Measurements from ENCODE around the gene ADRB2.
"Not testable (repeated sequence)": the region's sequence is repeated elsewhere in the genome, so short reads cannot be mapped to it uniquely, and the experiment has no call there.

ADRB2 gene

DNA sequence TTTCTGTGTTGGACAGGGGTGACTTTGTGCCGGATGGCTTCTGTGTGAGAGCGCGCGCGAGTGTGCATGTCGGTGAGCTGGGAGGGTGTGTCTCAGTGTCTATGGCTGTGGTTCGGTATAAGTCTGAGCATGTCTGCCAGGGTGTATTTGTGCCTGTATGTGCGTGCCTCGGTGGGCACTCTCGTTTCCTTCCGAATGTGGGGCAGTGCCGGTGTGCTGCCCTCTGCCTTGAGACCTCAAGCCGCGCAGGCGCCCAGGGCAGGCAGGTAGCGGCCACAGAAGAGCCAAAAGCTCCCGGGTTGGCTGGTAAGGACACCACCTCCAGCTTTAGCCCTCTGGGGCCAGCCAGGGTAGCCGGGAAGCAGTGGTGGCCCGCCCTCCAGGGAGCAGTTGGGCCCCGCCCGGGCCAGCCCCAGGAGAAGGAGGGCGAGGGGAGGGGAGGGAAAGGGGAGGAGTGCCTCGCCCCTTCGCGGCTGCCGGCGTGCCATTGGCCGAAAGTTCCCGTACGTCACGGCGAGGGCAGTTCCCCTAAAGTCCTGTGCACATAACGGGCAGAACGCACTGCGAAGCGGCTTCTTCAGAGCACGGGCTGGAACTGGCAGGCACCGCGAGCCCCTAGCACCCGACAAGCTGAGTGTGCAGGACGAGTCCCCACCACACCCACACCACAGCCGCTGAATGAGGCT is at the start of gene ADRB2:
ADRB2 (plus strand) TSS at position 559 of the 686 bp plus-strand sequence. CDS start 221 bp downstream, outside the sequence.
- DNase-seq: no peak

DNA sequence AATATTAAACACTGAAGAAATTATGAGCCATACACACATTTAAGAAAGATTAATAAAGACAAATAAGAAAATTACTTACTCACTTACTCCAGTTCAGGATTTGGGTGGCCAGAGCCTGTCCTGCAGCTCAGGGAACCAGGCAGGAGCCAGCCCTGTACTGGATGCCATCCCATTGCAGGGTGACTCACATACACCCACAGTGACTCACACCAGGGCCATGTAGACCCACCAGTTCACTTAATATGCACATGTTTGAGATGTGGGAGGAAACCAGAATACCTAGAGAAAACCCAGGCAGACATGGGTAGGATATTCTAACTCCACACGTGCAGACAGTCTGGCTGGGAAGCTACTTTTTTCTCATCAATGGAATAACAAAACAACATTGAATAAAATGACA is 49.6 kb upstream of the ADRB2 start:
- DNase-seq: no peak

DNA sequence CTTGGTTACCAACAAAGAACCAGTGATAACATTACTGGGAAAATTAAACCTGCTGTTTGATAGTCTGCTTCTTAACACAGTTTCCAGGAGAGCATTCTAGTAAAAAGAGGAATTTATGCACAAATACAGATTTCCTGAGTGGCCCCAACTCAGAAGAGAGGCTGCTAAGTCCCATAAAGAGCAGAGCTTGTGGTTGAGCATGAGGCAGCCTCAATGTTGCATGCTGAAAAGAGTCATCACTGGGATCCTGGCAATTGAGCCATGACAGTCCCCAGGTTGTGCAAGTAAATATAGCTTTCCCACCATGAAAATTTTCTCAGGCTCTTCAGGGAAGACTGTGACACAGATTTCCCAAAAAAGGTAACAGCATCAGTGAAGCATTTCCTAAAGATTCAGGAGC is 47.5 kb upstream of the ADRB2 start:
- no peak for DNase-seq

DNA sequence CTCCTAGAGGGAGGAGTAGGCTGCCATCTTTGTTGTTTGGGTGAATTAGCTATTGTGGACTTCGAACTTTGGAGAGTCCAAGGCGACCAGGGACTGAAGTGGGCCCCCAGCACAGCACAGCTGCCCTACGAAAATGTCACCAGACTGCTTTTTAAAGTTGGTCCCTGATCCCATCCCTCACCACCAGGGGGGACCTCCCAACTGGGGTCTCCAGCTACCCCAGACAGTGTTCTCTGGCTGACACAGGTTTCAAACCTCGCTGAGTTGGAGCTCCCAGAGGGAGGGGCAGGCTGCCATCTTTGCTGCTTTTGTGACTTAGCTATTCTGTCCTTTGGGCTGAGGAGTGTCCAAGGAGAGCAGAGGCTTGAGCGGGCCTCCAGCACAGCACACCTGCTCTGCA is 45.7 kb upstream of the ADRB2 start:
- DNase-seq: no peak

DNA sequence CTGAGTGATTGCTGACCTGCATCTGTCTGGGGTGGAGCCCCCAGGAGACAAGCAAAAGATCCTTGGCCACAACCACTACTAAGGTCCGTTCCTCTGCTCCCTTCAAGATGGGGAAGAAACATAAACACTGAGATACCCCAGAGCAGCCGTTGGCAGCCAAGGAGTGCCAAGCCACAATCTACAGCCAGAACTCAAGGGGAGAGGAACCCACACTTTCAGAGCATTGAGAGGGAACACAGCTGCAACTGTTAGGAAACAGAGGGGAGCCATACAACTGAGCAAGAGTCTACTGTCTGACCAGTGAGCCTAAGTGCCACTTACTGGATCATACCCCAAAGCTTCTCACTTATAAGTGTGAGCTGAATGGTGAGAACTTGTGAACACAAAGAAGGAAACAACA is 44.6 kb upstream of the ADRB2 start:
- no peak for DNase-seq

DNA sequence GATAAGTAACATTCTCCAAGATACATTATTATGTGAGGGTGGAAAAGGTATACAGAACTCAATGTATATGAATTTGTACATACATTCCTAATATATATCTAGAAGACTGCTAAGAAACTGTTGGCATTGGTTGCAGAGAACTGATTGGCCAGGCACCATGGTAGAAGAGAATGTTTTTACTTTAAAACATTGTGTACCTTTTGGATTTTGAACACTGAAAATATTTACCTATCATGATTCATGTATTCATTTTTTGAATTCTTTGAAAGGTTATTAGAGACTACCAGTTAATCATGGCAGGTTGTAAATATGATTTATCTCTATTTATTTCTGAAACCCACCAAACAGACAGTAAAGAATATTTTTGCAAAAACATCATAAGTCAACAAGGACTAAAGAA is 41.2 kb upstream of the ADRB2 start:
- no peak for DNase-seq

DNA sequence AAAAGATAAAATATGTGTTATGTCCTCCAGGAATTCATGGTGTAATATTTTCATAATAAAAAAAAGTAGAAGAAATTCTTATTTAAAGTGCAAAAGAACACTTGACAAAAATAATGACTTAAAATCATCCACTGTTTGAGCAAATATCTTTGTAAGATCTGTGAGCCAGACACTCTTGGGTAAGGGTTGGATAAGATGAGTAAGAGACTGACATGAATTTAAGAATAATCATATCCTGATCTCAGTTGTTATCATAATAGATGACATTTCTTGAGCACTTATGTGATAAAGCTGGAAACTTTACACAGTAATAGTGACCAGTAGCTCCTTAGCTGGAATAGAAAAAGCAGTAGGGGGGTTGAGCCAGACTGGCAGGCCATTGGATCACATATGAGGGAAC is 40.0 kb upstream of the ADRB2 start:
- DNase-seq: no peak

DNA sequence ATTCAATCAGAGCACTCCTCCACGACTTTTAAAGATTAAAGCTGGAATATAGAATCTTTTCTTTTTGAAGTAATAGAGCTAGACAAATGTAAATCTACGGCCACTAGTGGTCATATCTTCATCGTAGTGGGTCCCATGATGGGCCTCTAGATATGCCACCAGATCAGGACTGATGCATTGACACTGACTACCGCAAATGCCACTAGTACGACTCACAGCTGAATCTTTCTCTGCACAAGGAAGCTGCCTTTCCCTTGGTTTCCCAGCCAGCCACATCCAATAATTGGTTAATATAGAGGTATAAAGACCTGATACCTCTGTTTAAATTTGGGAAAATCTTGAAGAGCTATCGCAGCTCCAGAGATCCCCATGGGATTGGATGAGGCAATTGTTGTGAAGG is 37.8 kb upstream of the ADRB2 start:
- no peak for DNase-seq

DNA sequence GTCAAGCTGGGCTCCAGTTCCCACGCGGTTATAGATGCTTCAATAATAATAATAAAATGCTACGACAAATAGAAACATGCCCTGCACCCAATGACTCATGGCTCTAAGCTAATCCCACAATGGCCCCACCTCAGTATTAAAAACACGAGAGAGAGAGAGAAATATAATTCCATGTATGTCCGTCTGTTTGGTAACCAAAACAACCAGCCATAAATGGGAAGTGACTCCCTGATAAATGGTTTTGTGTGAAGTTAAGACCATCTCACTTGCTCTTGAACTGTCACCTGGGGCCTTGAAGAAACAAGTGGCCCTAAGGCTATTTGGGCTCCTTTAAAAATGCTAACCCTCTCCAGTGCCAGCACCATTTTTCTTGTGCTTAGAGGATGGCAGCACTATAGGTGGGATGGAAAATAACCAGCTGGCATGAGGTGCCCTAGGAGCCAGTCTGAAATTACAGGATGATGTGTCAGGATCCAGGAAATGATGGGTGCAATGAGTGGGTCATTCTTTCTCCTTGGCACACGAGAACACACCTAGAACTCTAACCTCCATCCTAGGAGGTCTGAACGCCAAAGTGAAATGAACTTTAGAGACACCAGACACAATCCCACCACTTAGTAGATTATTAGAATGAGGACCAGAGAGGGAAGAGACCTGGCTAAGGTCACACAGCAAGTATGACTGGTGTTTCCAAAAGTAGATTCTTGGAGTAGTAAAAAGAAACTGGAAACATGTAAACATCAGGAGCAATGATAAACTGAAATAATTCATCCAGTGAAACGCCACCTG is 35.7 kb upstream of the ADRB2 start:
- DNase-seq: no peak

DNA sequence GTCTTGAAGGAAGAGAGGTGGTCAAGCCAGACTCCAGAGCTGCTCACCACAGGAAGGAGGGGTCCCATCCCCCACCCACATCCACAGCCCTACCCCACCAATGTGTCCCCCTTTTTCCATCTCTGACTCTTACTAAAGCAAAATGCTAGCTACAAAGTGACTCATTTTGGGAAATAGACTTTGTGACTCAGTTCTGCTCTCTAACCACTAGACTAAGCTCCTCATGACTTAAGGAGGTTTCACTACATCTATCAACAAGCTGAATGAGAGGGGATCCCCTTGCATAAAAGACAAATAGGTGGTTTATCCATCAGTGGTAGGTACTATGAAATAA is 35.1 kb upstream of the ADRB2 start:
- DNase-seq: no peak

DNA sequence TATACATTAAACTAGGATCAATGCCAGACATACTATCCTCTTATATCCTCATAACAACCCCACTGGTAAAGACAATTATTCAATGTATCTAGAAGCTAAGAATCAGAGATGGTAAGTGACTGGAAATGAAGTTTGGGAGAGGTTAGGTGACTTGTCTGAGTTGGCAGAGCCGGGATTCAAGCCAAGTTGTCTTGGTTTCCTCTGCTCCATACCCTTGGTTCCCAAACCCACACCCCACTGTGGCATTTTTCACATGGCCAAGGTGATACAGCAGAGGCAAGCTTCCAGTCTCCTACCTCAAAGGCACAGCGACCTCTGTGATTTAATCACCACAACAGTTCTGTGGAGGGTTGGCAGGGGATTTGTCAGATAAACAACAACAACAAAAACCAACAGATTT is 34.7 kb upstream of the ADRB2 start:
- no peak for DNase-seq

DNA sequence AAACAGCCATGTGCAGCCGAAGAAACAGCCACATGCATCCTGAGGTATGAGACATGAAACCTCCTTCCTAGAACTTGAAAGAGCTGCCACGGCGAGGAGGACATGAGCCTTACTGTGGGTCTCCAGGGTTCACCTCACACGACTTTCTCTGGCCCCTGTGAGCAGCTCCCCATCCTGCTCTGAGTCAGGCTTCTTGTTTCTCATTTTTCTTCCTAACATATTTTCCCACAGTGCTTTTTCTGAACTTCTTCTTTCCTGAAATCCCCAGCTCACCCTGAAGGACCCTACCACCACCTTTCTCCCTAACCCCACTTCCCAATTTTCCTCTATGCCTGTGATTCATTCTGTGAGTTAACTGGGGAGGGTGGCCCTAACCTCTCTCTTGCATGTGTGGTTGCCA is 33.7 kb upstream of the ADRB2 start:
- DNase-seq: no peak

DNA sequence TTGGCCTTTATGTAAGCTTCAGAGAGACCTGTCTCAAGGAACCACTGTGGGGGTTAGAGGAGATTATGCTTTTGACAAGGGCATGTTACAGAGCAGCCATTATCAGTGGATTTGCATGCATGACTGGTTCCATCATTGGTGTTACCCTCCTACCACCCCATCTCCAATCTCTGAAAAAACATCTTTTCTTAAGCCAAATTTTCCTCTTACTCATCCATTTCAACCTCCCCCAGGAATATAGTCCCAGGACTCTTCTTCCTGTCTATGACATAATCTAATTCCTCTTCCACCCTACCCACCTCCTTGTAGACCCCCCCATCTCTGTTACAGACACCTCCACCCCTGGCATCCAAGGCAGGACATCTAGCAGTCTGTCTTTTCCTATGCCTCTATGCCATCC is 33.1 kb upstream of the ADRB2 start:
- no peak for DNase-seq

DNA sequence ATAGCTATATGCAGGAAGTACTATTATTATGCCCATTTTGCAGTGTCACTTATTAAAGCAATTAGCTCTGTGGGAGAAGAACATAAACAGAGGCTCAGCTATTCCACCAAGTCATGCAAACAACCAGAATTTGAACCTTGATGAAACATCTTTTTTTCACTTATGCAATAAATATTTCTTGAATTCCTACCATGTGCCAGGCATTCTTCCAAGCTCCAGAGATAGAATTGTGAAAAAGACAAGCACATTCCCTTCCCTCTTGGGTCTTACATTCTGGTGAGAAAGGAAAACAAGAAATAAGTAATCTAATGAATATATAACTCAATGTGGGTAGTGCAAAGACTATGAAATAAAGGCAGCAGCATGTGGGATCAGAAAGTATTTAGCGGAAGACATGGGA is 32.1 kb upstream of the ADRB2 start:
- DNase-seq: no peak

DNA sequence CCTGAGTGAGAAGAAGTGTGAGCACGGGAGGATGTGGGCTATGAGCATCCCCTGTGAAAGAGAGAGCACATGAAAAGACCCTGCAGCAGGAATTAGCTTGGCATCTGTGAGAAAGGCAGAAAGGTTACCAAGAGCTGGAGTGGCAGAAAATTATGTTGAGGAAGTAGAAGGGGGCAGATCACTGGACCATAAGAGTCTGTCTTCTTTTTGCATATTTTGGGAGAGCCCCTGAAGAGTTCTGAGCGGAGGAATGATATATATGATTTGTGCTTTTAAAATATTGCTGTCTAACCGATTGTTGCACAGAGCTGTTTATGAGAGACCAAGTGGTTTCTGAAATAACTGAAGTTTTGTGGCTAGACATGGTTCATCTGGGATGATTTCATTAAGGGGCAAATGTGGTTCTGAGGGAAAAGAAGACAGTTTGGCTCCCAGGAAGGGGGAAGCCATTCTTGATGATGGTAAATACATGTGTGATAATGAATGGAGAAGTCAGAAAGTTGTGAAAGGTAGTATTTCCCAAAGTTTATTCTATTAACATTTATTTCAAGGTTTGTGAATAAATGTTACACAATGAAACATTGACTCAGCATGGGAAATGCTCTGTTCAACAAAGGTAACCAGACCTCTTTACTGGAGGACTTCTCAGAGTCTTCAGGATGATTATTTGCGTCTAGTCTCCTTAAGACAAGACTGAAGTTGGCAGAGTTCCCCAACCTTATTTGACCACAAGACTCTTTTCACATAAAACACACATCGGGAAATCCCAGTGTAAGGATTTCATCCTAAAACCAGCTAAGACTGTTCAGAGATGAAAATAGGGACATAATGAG is 31.5 kb upstream of the ADRB2 start:
- no peak for DNase-seq

DNA sequence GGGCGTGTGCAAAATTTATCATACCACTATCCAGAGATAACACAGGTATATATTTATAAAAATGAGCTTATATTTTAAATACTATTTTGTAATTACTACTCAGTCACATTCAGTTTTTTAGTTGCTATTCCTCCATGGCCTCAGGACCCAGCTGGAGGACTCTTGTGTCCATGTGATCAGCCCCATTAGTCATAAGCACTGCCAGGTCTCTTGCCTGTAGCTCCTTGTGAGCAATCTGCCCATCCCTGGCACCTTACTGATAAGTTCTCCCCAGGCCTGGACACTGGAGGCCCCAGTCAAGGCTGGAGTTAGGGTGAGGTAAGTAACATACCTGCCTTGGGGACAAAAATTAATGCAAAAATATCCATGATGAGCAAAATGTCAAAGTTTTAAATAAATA is 29.5 kb upstream of the ADRB2 start:
- DNase-seq: no peak

DNA sequence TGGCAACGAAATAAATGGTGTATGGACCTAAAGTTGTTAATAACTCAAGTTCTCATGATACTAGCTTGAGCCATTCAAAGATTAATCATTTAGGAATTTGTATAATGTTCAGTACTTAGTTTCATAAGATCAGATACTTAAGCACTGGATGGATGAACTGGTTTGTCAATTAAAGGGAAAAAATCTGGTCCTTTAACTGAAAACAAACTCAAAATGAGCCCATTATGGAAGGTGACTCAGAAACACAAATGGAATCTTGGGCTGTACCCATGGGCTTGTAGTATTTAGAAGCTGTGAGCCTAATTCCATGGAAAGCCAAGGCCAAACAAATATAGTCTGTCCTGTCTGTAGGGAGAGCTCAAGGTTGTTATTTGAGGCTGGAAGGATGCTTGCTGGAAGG is 27.6 kb upstream of the ADRB2 start:
- DNase-seq: no peak

DNA sequence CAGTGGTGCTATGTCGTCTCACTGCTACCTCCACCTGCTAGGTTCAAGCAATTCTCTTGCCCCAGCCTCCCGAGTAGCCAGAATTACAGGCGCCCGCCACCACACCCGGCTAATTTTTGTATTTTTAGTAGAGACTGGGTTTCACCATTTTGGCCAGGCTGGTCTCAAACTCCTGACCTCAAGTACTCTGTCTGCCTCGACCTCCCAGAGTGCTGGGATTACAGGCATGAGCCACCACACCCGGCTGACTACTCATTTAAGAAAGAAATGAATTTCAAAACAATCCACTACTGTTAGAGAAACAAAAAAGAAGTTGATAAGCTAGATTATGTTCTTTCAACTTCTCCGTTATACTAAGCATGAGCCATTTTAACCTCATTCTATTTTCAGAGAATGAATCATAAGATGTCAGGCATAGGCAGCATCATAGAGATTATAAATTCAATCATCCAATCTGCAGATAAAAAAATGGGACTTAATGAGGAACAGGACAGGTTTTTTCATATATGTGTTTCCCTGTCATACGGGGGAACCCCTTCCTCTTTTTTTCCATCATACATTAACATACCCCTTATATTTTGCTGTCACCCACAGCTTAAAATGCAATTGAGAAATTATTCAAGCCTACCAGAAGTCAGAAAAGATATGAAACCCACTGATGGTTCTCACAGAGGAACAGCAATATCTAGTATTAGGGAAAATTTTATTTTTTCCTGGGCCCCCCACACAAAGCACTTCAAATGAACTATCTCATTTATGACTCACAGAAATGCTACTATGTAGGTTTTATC is 26.5 kb upstream of the ADRB2 start:
- DNase-seq: no peak

DNA sequence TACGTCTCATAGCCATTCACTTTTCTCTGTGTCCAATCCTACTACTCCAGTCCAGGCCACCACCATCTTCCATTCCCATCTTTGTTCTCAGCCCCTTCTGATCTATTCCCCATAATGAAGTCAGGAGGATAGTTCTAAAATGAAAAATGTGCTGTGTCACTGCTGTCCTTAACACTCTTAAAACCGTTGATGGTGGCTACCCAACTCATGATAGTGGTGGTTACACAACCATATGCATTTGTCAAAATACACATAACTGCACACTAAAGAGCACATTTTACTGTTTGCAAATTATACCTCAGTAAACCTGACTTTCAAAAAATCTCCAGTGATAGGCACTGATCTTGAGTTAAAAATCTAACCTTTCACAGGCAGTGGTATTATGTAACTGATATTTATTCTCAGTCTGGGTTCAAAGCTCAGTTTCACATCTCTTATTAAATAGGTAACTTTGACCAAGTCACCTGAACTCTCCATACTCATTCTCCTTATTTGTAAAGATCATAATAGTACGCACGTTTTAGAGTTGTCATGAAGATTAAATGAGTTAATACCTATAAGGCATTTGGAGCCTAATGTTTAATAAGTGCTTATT is 24.6 kb upstream of the ADRB2 start:
- DNase-seq: no peak

DNA sequence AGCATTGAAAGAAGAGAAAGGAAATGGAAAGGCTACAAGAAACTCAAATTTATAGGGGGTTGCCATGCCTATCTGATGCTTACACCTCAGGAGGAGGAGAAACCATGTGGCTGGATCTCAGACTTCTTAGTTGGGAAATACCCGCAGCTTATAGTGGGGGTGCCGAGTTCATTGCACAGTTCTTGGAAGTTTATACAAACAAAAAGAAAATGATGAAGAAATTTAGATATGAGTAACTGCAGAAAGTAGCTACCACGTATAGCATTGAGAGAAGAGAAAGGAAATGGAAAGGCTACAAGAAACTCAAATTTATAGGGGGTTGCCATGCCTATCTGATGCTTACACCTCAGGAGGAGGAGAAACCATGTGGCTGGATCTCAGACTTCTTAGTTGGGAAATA is 23.0 kb upstream of the ADRB2 start:
- DNase-seq: not testable (repeated sequence)

DNA sequence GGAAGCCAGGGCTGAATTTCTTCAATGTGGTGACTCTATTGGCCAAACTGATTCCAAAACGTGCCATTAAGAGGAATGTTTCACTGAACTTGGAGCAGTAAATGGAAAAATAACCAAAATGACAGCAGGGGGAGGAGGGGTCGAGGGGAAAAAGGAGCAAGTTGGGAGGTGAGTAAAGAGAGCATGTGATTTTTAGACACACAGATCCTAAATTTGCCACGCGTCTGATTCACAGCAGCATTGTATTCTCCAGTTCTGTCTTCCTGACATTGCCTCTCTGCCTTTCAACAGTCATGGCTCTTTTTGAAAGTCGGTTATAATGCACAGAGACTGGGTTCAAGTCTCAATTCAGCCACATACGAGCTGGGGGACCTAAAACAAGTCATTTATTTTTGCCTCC is 22.0 kb upstream of the ADRB2 start:
- no peak for DNase-seq

Measured in DMS79 (cell line).